HUES6 (cell line): Measurements from ENCODE around the gene GPR156.

ENCODE experiments used
- H3K27ac ChIP-seq: 2 replicates; pipeline ENCODE4 v1.7.0; 2013; ENCODE audit warnings: low read depth, mild to moderate bottlenecking, low read length, inconsistent platforms
- H3K27me3 ChIP-seq: 2 replicates; pipeline ENCODE4 v1.6.1; 2013; ENCODE audit warnings: low read length; ENCODE audit not compliant: control insufficient read depth, insufficient read depth
- H3K36me3 ChIP-seq: 2 replicates; pipeline ENCODE4 v1.6.1; 2013; ENCODE audit warnings: low read length; ENCODE audit not compliant: control insufficient read depth, insufficient read depth
- H3K4me1 ChIP-seq: 2 replicates; pipeline ENCODE4 v1.6.1; 2013; ENCODE audit warnings: low read length; ENCODE audit not compliant: control insufficient read depth, insufficient read depth
- H3K4me3 ChIP-seq: 2 replicates; pipeline ENCODE4 v1.5.1; 2013; ENCODE audit warnings: low read depth, low read length
- H3K9ac ChIP-seq: one replicate; pipeline ENCODE4 v1.6.1; 2013; ENCODE audit warnings: mild to moderate bottlenecking, low read length
- H3K9me3 ChIP-seq: 2 replicates; pipeline ENCODE4 v1.6.1; 2013; ENCODE audit warnings: low read depth, low read length; ENCODE audit not compliant: control insufficient read depth, insufficient read depth

Gene GPR156

DNA sequence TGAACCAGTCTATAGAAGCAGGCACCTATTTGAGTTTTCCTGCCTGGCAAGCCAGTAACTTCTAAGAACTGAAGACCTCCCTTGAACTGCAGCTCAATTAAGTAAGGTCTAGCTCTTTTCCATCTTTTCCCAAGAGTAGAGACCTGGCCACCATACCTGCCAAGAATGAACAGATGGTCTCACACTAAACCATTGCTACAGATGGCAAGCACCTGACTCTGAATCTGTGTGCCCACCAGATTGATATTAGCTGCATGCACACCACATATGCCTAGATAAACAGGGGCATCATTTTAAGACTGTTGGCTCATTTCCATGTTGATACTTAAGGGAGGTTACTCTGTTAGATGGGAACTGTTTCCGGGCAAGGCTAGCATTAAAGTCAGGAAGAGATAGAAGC is 156.0 kb downstream of the GPR156 start:
- no peaks in the 10 kb centered on the region for H3K36me3 ChIP-seq
- H3K27ac ChIP-seq: no peak overlapping the region
- no peak overlapping the region for H3K9ac ChIP-seq
- H3K4me1 ChIP-seq: no peaks in the 10 kb centered on the region
- no peaks in the 10 kb centered on the region for H3K9me3 ChIP-seq
- no peak overlapping the region for H3K4me3 ChIP-seq
- no peaks in the 10 kb centered on the region for H3K27me3 ChIP-seq

DNA sequence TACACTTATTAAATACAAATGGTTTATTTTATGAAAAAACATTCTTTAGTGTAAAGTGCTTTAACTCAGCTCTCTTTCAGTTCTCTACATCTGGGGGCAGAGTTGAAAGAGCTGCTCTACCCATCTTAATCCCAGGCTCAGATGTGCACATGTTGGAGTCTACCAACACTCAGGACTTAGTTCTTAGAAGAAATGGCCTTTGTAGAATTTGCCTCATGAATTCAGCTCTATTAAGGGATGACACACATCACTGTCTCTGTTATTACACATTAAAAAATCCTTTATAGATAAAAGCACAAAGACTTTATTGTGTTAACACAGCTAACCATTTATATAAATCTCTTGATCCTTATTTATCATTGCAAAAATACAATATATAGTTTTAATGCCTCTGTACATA is 159.0 kb downstream of the GPR156 start:
- H3K36me3 ChIP-seq: no peaks in the 10 kb centered on the region

DNA sequence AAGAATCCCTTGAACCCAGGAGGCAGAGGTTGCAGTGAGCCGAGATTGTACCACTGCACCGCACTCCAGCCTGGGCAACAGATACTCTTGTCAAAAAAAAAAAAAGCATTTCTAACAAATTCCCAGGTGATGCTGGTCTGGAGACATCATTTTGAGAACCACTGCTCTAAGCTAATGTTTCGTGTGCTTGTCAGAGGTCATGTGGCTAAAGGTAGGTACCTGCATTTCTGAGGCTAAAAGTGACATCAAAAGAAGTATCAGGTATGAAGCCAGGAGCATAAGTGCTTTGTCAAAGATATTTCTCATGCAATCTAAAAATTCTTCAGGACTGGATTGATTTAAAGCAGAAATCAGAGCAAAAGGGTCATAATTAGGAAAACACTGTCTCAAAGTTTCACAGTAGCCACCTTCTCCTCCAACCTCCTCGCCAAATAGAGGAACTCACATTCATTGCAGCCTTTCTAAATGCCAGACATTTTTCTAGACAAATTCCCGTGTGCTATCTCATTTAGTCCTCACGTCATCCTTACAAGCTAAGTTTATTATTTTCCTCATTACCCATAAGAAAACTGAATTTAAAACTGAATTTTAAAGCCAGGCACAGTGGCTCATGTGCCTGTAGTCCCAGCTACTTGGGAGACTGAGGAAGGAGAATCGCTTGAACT is 165.0 kb downstream of the GPR156 start:
- no peaks in the 10 kb centered on the region for H3K27me3 ChIP-seq
- H3K4me3 ChIP-seq: no peak overlapping the region
- no peaks in the 10 kb centered on the region for H3K4me1 ChIP-seq
- no peak overlapping the region for H3K9ac ChIP-seq
- no peaks in the 10 kb centered on the region for H3K36me3 ChIP-seq
- no peak overlapping the region for H3K27ac ChIP-seq
- H3K9me3 ChIP-seq: peaks cover 8% of the 10 kb centered on the region

More for the DNA sequence above, 159.0 kb downstream of the GPR156 start:
- no peak overlapping the region for H3K27ac ChIP-seq
- no peak overlapping the region for H3K4me3 ChIP-seq
- H3K27me3 ChIP-seq: no peaks in the 10 kb centered on the region
- 0 out of 2 replicates have a peak, but pooled peaks cover 3% of the 10 kb centered on the region for H3K9me3 ChIP-seq
- H3K4me1 ChIP-seq: no peaks in the 10 kb centered on the region
- H3K9ac ChIP-seq: no peak overlapping the region
